Psoas muscle (tissue), 8 donors: ENCODE results near the gene CHCT1. TPM values are rescaled to one million over a fixed set of nuclear protein-coding genes. Genes with fewer than 3 reads are reported as not detected.

Experiments used
- ATAC-seq, 4 donors: fragments of 200-7000 bp; cut with Tn5 transposase; one replicate each; pipeline ENCODE4 v1.9.1; 2020; ENCODE audit warnings: moderate library complexity in 3 of 4, mild to moderate bottlenecking in 2 of 4
- DNase-seq, 2 donors: peaks; one replicate each; pipeline ENCODE4 v3.0.0-alpha.2; 2020
- H3K27ac ChIP-seq: fragments of 200-600 bp; one replicate; pipeline ENCODE4 v1.8.0; 2022
- H3K27me3 ChIP-seq, 3 donors: fragments of 200-600 bp in 1 of 3; one replicate each; pipeline versions ENCODE4 v1.6.1 to v1.8.0; 2013 to 2022; ENCODE audit warnings: low read length in 2 of 3, mild to moderate bottlenecking in 2 of 3, moderate library complexity in 1 of 3; ENCODE audit not compliant: insufficient read depth in 3 of 3
- H3K36me3 ChIP-seq, 2 donors: fragments of 200-600 bp in 1 of 2; one replicate each; pipeline versions ENCODE4 v1.6.1 to v1.8.0; 2013 to 2022; ENCODE audit warnings: low read depth in 1 of 2, mild to moderate bottlenecking in 1 of 2, moderate library complexity in 1 of 2; ENCODE audit not compliant: insufficient read depth in 1 of 2
- H3K4me1 ChIP-seq: fragments of 200-600 bp; one replicate; pipeline ENCODE4 v1.8.0; 2022
- H3K4me3 ChIP-seq: fragments of 200-600 bp; one replicate; pipeline ENCODE4 v1.8.0; 2022; ENCODE audit warnings: mild to moderate bottlenecking
- H3K9me3 ChIP-seq: fragments of 200-600 bp; one replicate; pipeline ENCODE4 v1.8.0; 2022
- WGBS, 3 donors: extraction: QIAGEN DNeasy Blood & Tissue Kit; methylation state at CpG; one replicate each; pipeline versions ENCODE4 v1.1.6 to v1.1.7; 2013; 5-methylcytosine and 5-hydroxymethylcytosine counted together
- intact Hi-C, 2 donors: fragments of 100-400 bp; cut with DNase I; formaldehyde crosslinking; loops; one replicate each; pipeline versions ENCODE4 v1.11.0 to v1.14.2; 2022
- polyA plus RNA-seq, 3 donors: library from polyadenylated mRNA; stranded (reverse); fragments of 200-250 nt; gene quantifications; one replicate each; pipeline ENCODE4 v1.2.3, GENCODE V29; 2013
- total RNA-seq, 4 donors: library from RNA; stranded (reverse); fragmentation: NEBNext Ultra II Directional in 2 of 4; extraction: Animal tissue kit (Norgen Biotek cat#: 25700) in 2 of 4; gene quantifications; one replicate each; pipeline versions ENCODE4 v1.2.1 to v1.2.4, GENCODE V29; 2021 to 2023
- TF ChIP-seq, protein P1 (sequence below): fragments of 200-600 bp; IDR thresholded peaks from one replicate; pipeline ENCODE4 v1.8.0; 2022; ENCODE audit warnings: antibody characterized with exemption
- donor health status: healthy with polysubstance abuse.
- donor health status: DM: no; HTN: no; CAD: no; lungs with moderate emphysema.
- donor health status: Bipolar disorder and iron deficiency.
- donor health status: healthy.
- donor health status: DM: yes; HTN: yes; CAD: no.
- donor health status: DM: no; HTN: no; CAD: no.
- donor health status: DM: no; HTN: no; CAD: no.
- donor health status: DM: yes; HTN: yes; CAD: no.

CHCT1 gene
- total and polyA plus RNA-seq, 7 donors, result 0.05 to 0.67 TPM; not detected in 5

- TF ChIP-seq, protein P1, sequence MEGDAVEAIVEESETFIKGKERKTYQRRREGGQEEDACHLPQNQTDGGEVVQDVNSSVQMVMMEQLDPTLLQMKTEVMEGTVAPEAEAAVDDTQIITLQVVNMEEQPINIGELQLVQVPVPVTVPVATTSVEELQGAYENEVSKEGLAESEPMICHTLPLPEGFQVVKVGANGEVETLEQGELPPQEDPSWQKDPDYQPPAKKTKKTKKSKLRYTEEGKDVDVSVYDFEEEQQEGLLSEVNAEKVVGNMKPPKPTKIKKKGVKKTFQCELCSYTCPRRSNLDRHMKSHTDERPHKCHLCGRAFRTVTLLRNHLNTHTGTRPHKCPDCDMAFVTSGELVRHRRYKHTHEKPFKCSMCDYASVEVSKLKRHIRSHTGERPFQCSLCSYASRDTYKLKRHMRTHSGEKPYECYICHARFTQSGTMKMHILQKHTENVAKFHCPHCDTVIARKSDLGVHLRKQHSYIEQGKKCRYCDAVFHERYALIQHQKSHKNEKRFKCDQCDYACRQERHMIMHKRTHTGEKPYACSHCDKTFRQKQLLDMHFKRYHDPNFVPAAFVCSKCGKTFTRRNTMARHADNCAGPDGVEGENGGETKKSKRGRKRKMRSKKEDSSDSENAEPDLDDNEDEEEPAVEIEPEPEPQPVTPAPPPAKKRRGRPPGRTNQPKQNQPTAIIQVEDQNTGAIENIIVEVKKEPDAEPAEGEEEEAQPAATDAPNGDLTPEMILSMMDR, result no peak
- H3K36me3 ChIP-seq, result peaks cover 0 to 27% of the 10 kb centered on the region in 2 donors
- no peaks in the 10 kb centered on the region for H3K9me3 ChIP-seq
- no peaks in the 10 kb centered on the region for H3K27me3 ChIP-seq
- intact Hi-C loops, result loop anchor here in 1 of 2 donors (10.0 kb wide), 1 partner anchor 162 kb away; no protein-coding TSS in a partner anchor
- peaks cover 31% of the 10 kb centered on the region for H3K4me1 ChIP-seq
- ATAC-seq, result no peak
- DNase-seq, result no peak
- H3K27ac ChIP-seq, result no peak overlapping the region
- no peak overlapping the region for H3K4me3 ChIP-seq
- 32 to 53% (median 40%) methylated on average over 1 of the region's 1 CpG for WGBS, 3 donors
Measured at GRCh38 chr17:60472449-60472848, 50.2 kb downstream of the CHCT1 start.

DNA sequence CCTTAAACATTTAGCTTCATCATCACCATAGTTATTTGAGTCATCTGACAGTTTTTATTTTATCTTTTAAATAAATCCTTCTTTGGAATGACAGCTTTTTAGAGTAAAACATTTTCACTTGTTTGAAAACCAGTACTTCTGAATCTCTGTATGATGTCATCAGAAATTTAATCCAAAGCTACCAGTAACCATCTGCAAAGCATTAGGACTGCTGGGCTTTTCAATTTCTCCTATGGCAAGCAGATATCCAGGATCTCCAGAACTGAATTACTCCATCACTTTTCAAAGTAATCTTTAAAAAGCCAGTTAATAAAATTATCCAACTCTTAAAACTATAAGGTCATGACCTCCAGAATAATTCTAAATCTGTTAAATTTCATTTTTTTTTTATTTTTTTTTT, 51.5 kb downstream of the CHCT1 start:
- Histone ChIP-seq H3K27ac (no peak overlapping the region), H3K9me3 (no peaks in the 10 kb centered on the region), H3K4me1 (peaks cover 20% of the 10 kb centered on the region), H3K4me3 (no peak overlapping the region), H3K36me3 (peaks cover 0 to 28% of the 10 kb centered on the region in 2 donors), H3K27me3 (no peaks in the 10 kb centered on the region)
- ATAC-seq (no peak), DNase-seq (no peak)
- TF ChIP-seq, protein P1, result no peak
- intact Hi-C loops, result loop anchor here in 1 of 2 donors (10.0 kb wide), 1 partner anchor 161 kb away; no protein-coding TSS in a partner anchor

Other genes starting within 250 kb of the CHCT1 start
- 10 to 100 TPM; 34.0 to 64.9 (median 50.6) TPM for gene USP32, start 30.4 kb upstream of the CHCT1 start, total RNA-seq
- 10 to 100 TPM; 19.5 to 56.7 (median 36.4) TPM for gene USP32, start 30.4 kb upstream of the CHCT1 start, polyA plus RNA-seq
- 10 to 100 TPM; 20.8 to 31.5 (median 25.8) TPM for gene APPBP2, start 103.8 kb downstream of the CHCT1 start, total RNA-seq
- 10 to 100 TPM in 1 of 3 donors, 1 to 10 TPM in 2; 5.9 to 35.4 (median 6.4) TPM for gene APPBP2, start 103.8 kb downstream of the CHCT1 start, polyA plus RNA-seq
- gene PPM1D, start 177.7 kb downstream of the CHCT1 start, total RNA-seq, result 10 to 100 TPM in 1 of 4 donors, 1 to 10 TPM in 3; 7.0 to 10.5 (median 8.4) TPM
- gene PPM1D, start 177.7 kb downstream of the CHCT1 start, polyA plus RNA-seq, result 1 to 10 TPM; 2.8 to 5.6 (median 4.0) TPM